OCI-LY3 (cell line): ENCODE measurements around the gene PNLDC1.

Experiments
- CTCF ChIP-seq: fragments of 200-600, 300-600 bp; sonication (generic); IDR thresholded peaks from 2 replicates; pipeline ENCODE4 v1.5.1; 2014; ENCODE audit warnings: antibody characterized with exemption, low read length, low read depth
- EZH2phosphoT487 ChIP-seq: fragments of 200-600 bp; shearing (Covaris generic); IDR thresholded peaks from 2 replicates; pipeline ENCODE4 v1.6.1; 2018; ENCODE audit warnings: antibody characterized with exemption, mixed run types, low read depth

GRCh38 chr6:159805440-159806020 is 5.5 kb downstream of the PNLDC1 start:
- TF ChIP-seq CTCF: no peak
- TF ChIP-seq EZH2phosphoT487: no peak
